RWPE1 (cell line): Measurements from ENCODE around the gene C4BPB.

Source experiments
- CTCF ChIA-PET: fragments of 350-600 bp; sonication (Branson Sonifier 250); formaldehyde crosslinking; extraction: SDS; loops from one replicate; lab custom pipeline; 2021; lab: Yijun Ruan, JAX
- POLR2A ChIA-PET: fragments of 400-600 bp; formaldehyde crosslinking; extraction: SDS; loops from one replicate; lab custom pipeline; 2020; ENCODE audit warnings: antibody characterized with exemption; ENCODE audit not compliant: low non-redundant PET; lab: Yijun Ruan, JAX
- DNase-seq: peaks from one replicate; pipeline ENCODE4 v3.0.0; 2012; ENCODE audit warnings: low spot score
- H3K27ac ChIP-seq: fragments of 450-650 bp; 2 replicates; pipeline ENCODE4 v1.5.1; 2017
- TF ChIP-seq, protein P1 (sequence below): fragments of 450-650 bp; conservative IDR thresholded peaks from 2 replicates; pipeline ENCODE4 v1.5.1; 2017; ENCODE audit warnings: low read depth, mild to moderate bottlenecking

Gene C4BPB

GRCh38 chr1:207085887-207086286 is 2.8 kb upstream of the C4BPB start:
- no peak for DNase-seq
- TF ChIP-seq, protein P1, sequence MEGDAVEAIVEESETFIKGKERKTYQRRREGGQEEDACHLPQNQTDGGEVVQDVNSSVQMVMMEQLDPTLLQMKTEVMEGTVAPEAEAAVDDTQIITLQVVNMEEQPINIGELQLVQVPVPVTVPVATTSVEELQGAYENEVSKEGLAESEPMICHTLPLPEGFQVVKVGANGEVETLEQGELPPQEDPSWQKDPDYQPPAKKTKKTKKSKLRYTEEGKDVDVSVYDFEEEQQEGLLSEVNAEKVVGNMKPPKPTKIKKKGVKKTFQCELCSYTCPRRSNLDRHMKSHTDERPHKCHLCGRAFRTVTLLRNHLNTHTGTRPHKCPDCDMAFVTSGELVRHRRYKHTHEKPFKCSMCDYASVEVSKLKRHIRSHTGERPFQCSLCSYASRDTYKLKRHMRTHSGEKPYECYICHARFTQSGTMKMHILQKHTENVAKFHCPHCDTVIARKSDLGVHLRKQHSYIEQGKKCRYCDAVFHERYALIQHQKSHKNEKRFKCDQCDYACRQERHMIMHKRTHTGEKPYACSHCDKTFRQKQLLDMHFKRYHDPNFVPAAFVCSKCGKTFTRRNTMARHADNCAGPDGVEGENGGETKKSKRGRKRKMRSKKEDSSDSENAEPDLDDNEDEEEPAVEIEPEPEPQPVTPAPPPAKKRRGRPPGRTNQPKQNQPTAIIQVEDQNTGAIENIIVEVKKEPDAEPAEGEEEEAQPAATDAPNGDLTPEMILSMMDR, result no peak
- ChIA-PET CTCF (no interaction called here), POLR2A (no interaction called here)
- H3K27ac ChIP-seq, result no peak overlapping the region

GRCh38 chr1:207088161-207088560 is 499 bp upstream of the C4BPB start:
- no peak overlapping the region for H3K27ac ChIP-seq
- DNase-seq, result no peak
- CTCF ChIA-PET, result no interaction called here
- TF ChIP-seq, protein P1, result no peak
- POLR2A ChIA-PET, result no interaction called here

- ChIA-PET POLR2A (no interaction called here), CTCF (interaction anchor here (0.6 to 0.9 kb wide), 3 partner anchors 9 to 1504 kb away, joined by 3 to 4 read pairs (median 4); no protein-coding TSS in a partner anchor)
- TF ChIP-seq, protein P1, result no peak
- DNase-seq, result no peak
- no peak overlapping the region for H3K27ac ChIP-seq
Observed at GRCh38 chr1:207089627-207090355, 1.1 kb downstream of the C4BPB start.

DNA sequence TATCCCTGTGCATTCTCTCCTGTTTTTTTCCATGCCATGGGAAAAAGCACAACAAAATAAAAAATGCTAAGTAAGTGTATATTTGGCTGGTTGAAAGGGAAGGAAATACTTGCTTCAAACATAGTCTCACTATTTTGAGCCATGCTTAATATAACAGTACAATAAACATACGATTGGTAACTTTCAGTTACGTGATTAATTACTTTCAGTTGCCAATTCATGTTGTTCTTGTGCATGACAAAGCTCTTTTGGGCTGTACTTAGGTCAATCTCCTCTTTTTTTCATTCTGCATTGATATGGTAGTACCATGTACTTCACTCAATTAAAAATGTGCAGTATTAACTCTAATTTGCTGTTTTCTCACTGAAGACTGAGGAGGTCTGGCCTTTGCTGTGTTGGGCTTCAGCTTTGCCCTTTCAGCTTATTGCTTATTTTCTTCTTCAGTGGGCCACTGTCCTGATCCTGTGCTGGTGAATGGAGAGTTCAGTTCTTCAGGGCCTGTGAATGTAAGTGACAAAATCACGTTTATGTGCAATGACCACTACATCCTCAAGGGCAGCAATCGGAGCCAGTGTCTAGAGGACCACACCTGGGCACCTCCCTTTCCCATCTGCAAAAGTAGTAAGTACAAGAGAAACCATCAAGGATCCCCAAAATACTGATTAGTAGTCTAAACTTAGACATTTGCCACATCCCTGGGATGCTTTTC is 2.7 kb downstream of the C4BPB start:
- H3K27ac ChIP-seq, result no peak overlapping the region
- CTCF ChIA-PET, result interaction anchor here (0.6 to 0.7 kb wide), 3 partner anchors 89 to 313 kb away, joined by 3 to 4 read pairs (median 3); no protein-coding TSS in a partner anchor
- DNase-seq, result no peak
- TF ChIP-seq, protein P1, result no peak
- POLR2A ChIA-PET, result no interaction called here

- DNase-seq, result no peak
- TF ChIP-seq, protein P1, result no peak
- POLR2A ChIA-PET, result no interaction called here
- no peak overlapping the region for H3K27ac ChIP-seq
- CTCF ChIA-PET, result interaction anchor here (0.7 kb wide), 1 partner anchor 12 kb away, joined by 3 read pairs; no protein-coding TSS in a partner anchor
Observed at GRCh38 chr1:207093944-207094343, 5.3 kb downstream of the C4BPB start.

GRCh38 chr1:207097871-207098324 is 9.2 kb downstream of the C4BPB start:
- DNase-seq, result peak; percentile 30
- TF ChIP-seq, protein P1, result no peak
- POLR2A ChIA-PET, result no interaction called here
- CTCF ChIA-PET, result no interaction called here
- no peak overlapping the region for H3K27ac ChIP-seq
